Measurements from ENCODE around the gene C4orf36. TPM values are rescaled to one million over a fixed set of nuclear protein-coding genes. Genes with fewer than 3 reads are reported as not detected.

The C4orf36 gene
- total and polyA plus RNA-seq, 2 donors (not counting 3 experiments of a cell fraction or from before 2014, with no cell fraction given): 0.66 TPM; not detected in 1

DNA sequence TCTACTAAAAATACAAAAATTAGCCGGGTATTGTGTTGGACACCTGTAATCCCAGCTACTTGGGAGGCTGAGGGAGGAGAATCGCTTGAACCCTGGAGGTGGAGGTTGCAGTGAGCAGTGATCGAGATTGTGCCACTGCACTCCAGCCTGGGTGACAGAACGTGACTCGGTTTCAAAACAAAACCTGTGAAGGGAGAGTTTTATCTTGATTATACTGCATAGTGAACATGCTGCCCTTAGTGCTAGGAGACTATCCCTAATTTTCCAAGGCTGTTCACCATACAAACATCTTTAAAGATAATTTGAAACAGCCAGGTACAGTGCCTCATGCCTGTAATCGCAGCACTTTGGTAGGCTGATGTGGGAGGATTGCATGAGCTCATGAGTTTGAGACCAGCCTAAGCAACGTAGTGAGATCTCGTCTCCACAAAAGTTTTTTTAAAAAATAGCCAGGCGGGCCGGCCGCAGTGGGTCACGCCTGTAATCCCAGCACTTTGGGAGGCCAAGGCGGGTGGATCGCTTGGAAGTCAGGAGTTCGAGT, 48.8 kb upstream of the C4orf36 start:
- H4K20me1 ChIP-seq (replicated peaks; ENCODE audit: control insufficient read depth, extremely low read depth, insufficient read depth, low read length): no peaks in the 10 kb centered on the region
- DNase-seq (ENCODE audit: low read depth, low spot score) (no peak), FAIRE-seq (no peak)
- ChIA-PET CTCF (interaction anchor here (0.8 to 2.7 kb wide), 5 partner anchors 19 to 65 kb away, joined by 3 to 12 read pairs (median 8); no protein-coding TSS in a partner anchor), POLR2A (interaction anchor here (1.6 kb wide), 1 partner anchor 65 kb away, joined by 4 read pairs; no protein-coding TSS in a partner anchor)
- TF ChIP-seq GATA2 (IDR thresholded peaks at IDR 0.05; ENCODE audit: insufficient read depth, insufficient read length, low read depth, low read length) (no peak), POLR2A (IDR thresholded peaks at IDR 0.05; ENCODE audit: low read depth, low read length) (no peak), MYC (IDR thresholded peaks at IDR 0.05; ENCODE audit: low read depth, low read length) (no peak), JUN (IDR thresholded peaks at IDR 0.05; ENCODE audit: borderline replicate concordance, insufficient read depth, insufficient read length, low read depth) (no peak), POLR2AphosphoS5 (IDR thresholded peaks at IDR 0.05; ENCODE audit: insufficient read depth, low read depth, low read length) (no peak), FOS (IDR thresholded peaks at IDR 0.05; ENCODE audit: borderline replicate concordance, insufficient read depth, low read length) (no peak), EZH2 (IDR thresholded peaks at IDR 0.05; ENCODE audit: borderline replicate concordance, low read depth, low read length, severe bottlenecking) (no peak)
- TF ChIP-seq, protein P1, sequence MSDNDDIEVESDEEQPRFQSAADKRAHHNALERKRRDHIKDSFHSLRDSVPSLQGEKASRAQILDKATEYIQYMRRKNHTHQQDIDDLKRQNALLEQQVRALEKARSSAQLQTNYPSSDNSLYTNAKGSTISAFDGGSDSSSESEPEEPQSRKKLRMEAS (IDR thresholded peaks at IDR 0.05; ENCODE audit: insufficient read depth, insufficient read length): no peak
- TF ChIP-seq, protein P2, sequence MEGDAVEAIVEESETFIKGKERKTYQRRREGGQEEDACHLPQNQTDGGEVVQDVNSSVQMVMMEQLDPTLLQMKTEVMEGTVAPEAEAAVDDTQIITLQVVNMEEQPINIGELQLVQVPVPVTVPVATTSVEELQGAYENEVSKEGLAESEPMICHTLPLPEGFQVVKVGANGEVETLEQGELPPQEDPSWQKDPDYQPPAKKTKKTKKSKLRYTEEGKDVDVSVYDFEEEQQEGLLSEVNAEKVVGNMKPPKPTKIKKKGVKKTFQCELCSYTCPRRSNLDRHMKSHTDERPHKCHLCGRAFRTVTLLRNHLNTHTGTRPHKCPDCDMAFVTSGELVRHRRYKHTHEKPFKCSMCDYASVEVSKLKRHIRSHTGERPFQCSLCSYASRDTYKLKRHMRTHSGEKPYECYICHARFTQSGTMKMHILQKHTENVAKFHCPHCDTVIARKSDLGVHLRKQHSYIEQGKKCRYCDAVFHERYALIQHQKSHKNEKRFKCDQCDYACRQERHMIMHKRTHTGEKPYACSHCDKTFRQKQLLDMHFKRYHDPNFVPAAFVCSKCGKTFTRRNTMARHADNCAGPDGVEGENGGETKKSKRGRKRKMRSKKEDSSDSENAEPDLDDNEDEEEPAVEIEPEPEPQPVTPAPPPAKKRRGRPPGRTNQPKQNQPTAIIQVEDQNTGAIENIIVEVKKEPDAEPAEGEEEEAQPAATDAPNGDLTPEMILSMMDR (IDR thresholded peaks at IDR 0.05; ENCODE audit: extremely low read depth in 1 of 2, insufficient read depth in 1 of 2, low read depth in 1 of 2, low read length in 2 of 2): no peak
- no peak overlapping the region for H3K4me2 ChIP-seq (ENCODE audit: insufficient read depth, low read length)
- H3K4me1 ChIP-seq (ENCODE audit: control insufficient read depth, extremely low read depth, insufficient read depth, low read length): peaks cover 55% of the 10 kb centered on the region
- BruUV-seq (replicated peaks): no TSS peak
- H2AFZ ChIP-seq (ENCODE audit: low read depth, low read length): no peak overlapping the region
- intact Hi-C loops (cut with micrococcal nuclease) (no loop called here), dilution Hi-C loops (cut with MboI; ENCODE audit: extremely low pct_ligation_motif_present, low sequenced_read_pairs) (no loop called here)
- H3K9me3 ChIP-seq (replicated peaks; ENCODE audit: control insufficient read depth, insufficient read depth, low read length): no peaks in the 10 kb centered on the region
- H3K79me2 ChIP-seq (ENCODE audit: control insufficient read depth, insufficient read depth, low read length): peaks cover 84% of the 10 kb centered on the region
- no peaks in the 10 kb centered on the region for H3K27me3 ChIP-seq (ENCODE audit: control insufficient read depth in 2 of 2, insufficient read depth in 2 of 2, low read length in 2 of 2)
- H3K9ac ChIP-seq (replicated peaks; ENCODE audit: extremely low read depth, insufficient read depth, low read length): no peak overlapping the region
- no peaks in the 10 kb centered on the region for H3K36me3 ChIP-seq (ENCODE audit: control insufficient read depth in 2 of 2, extremely low read depth in 1 of 2, insufficient read depth in 2 of 2, low read length in 2 of 2)
- no peaks in the 10 kb centered on the region for H3K9me1 ChIP-seq (replicated peaks; ENCODE audit: control insufficient read depth, extremely low read depth, insufficient read depth, low read length)
- no peak overlapping the region for H3K27ac ChIP-seq (ENCODE audit: insufficient read depth, low read depth, low read length)
- H3K4me3 ChIP-seq (replicated peaks in 1 of 3; ENCODE audit: insufficient read depth in 1 of 3, low read depth in 1 of 3, low read length in 3 of 3): no peak overlapping the region
